K562 (cell line): ENCODE results near the gene SOX12. TPM values are rescaled to one million over a fixed set of nuclear protein-coding genes. Genes with fewer than 3 reads are reported as not detected.
A peak's percentile ranks its signal among the peaks of the same experiment; 100 is the strongest.

Source experiments
- CEBPB ChIP-seq: fragments of 450-650 bp; IDR thresholded peaks from 2 replicates; pipeline ENCODE4 v1.6.1; 2016; ENCODE audit warnings: missing genetic modification characterization, missing compliant biosample characterization
- CXXC5 ChIP-seq: fragments of 250-450 bp; sonication (Bioruptor Pico); IDR thresholded peaks from 2 replicates; pipeline ENCODE4 v1.8.0; 2022; ENCODE audit warnings: inconsistent platforms, mild to moderate bottlenecking, moderate library complexity
- EP400 ChIP-seq: fragments of 450-650 bp; IDR thresholded peaks from 2 replicates; pipeline ENCODE4 v1.6.1; 2017; ENCODE audit warnings: antibody characterized with exemption, mild to moderate bottlenecking, moderate library complexity
- ETV6 ChIP-seq, 3 experiments: fragments of 150-350 bp in 1 of 3; sonication (generic) in 1 of 3; formaldehyde crosslinking in 1 of 3; IDR thresholded peaks; 2 replicates each; pipeline versions ENCODE4 v1.6.1 to v1.8.0; 2014 to 2022; ENCODE audit warnings: borderline replicate concordance in 2 of 3, low read depth in 2 of 3, antibody characterized with exemption in 1 of 3, low read length in 1 of 3, mild to moderate bottlenecking in 1 of 3, missing genetic modification reagents in 1 of 3
- HES1 ChIP-seq: fragments of 450-650 bp; IDR thresholded peaks from 2 replicates; pipeline ENCODE4 v1.6.1; 2016; ENCODE audit warnings: low read depth, mild to moderate bottlenecking, moderate library complexity
- MED1 ChIP-seq: sonication (generic); formaldehyde crosslinking; IDR thresholded peaks from 2 replicates; pipeline ENCODE4 v1.8.1; 2023; ENCODE audit warnings: missing genetic modification reagents, borderline replicate concordance
- NFIX ChIP-seq: fragments of 250-450 bp; sonication (Bioruptor Pico); IDR thresholded peaks from 2 replicates; pipeline ENCODE4 v1.4.0; 2020; ENCODE audit warnings: low read depth, mild to moderate bottlenecking, moderate library complexity
- SFPQ ChIP-seq: fragments of 200-400 bp; formaldehyde crosslinking; IDR thresholded peaks from 2 replicates; pipeline ENCODE4 v1.6.1; 2017; ENCODE audit warnings: mild to moderate bottlenecking, low read depth, low read length, moderate library complexity
- SP1 ChIP-seq: sonication (generic); formaldehyde crosslinking; IDR thresholded peaks from 2 replicates; pipeline ENCODE4 v1.8.1; 2022; ENCODE audit warnings: mild to moderate bottlenecking, missing genetic modification reagents
- TARDBP ChIP-seq: fragments of 450-650 bp; IDR thresholded peaks from 2 replicates; pipeline ENCODE4 v1.6.1; 2016
- ZBTB11 ChIP-seq, 3 experiments: fragments of 200-800 bp in 1 of 3; fragments of 250-450 bp in 1 of 3; fragments of 450-650 bp in 1 of 3; sonication (Bioruptor Pico) in 1 of 3; sonication (Bioruptor generic) in 1 of 3; formaldehyde crosslinking in 1 of 3; IDR thresholded peaks; 2 replicates each; pipeline versions ENCODE4 v1.6.1 to v1.8.0; 2016 to 2022; ENCODE audit warnings: mild to moderate bottlenecking in 2 of 3, missing genetic modification characterization in 2 of 3, missing compliant biosample characterization in 1 of 3, moderate library complexity in 1 of 3
- polyA plus RNA-seq, 8 experiments: library from polyadenylated mRNA; depleted of rRNA in 4 of 8; stranded (reverse) in 5 of 8; unstranded in 3 of 8; fragments of >200 nt; fragmentation: Nextera tagmentation in 2 of 8; fragmentation: Illumina TruSeq in 1 of 8; extraction: Ambion mirVana in 2 of 8; extraction: Trizol in 1 of 8; gene quantifications; 2 replicates each; pipeline versions ENCODE4 v1.2.1 to v1.2.3, GENCODE V29; 2011 to 2014; ENCODE audit warnings: inconsistent platforms in 1 of 8, missing spikeins in 1 of 8
- total RNA-seq, 7 experiments: library from RNA; depleted of rRNA in 6 of 7; stranded (reverse); fragments of >200 nt in 6 of 7; fragmentation: Illumina TruSeq in 2 of 7; extraction: Trizol in 2 of 7; gene quantifications; 2 replicates each; pipeline versions ENCODE4 v1.2.1 to v1.2.3, GENCODE V29; 2011 to 2021; ENCODE audit warnings: low replicate concordance in 1 of 7

Gene SOX12
- total and polyA plus RNA-seq, 9 of the 15 experiments (the other 6 are each of a cell fraction or from before 2014, with no cell fraction given) = 0.42 to 26.3 (median 2.6) TPM

GRCh38 chr20:324177-325044 lies 941 bp upstream of the SOX12 start (continued):
- TF ChIP-seq NFIX (CRISPR knock-in tag) (no peak), TARDBP (no peak), CXXC5 (CRISPR knock-in tag) (peak; percentile 64), MED1 (CRISPR knock-in tag) (no peak), SFPQ (no peak), SP1 (peak; percentile 91), ETV6 (IDR thresholded peaks at IDR 0.05; ENCODE audit: borderline replicate concordance in 1 of 2, low read depth in 2 of 2, low read length in 1 of 2) (no peak), ETV6 (CRISPR knock-in tag; IDR thresholded peaks at IDR 0.05; ENCODE audit: borderline replicate concordance) (peak; percentile 96; the same call in 1 of the 2 replicates), HES1 (peak; percentile 92), ZBTB11 (CRISPR knock-in tag; IDR thresholded peaks at IDR 0.05) (no peak), CEBPB (tag) (no peak), EP400 (peak; percentile 90)
